HepG2 (cell line): ENCODE measurements around the gene NEDD4L. TPM values are rescaled to one million over a fixed set of nuclear protein-coding genes. Genes with fewer than 3 reads are reported as not detected.

Experiments used
- ATAC-seq: fragments of 200-7000 bp; cut with Tn5 transposase; 3 replicates; pipeline ENCODE4 v1.9.1; 2020; ENCODE audit warnings: mild to moderate bottlenecking, moderate library complexity
- BruUV-seq: library from RNA; stranded (reverse); fragments of 400-500 nt; replicated peaks from 2 replicates; lab custom pipeline; 2021; lab: Mats Ljungman, UMichigan
- CTCF ChIA-PET: fragments of 300-600 bp; formaldehyde crosslinking; extraction: SDS; loops from one replicate; lab custom pipeline; 2021; ENCODE audit warnings: low total read pairs, inconsistent platforms, low intra/inter-chr PET ratio; lab: Yijun Ruan, JAX
- POLR2A ChIA-PET: fragments of 350-600 bp; sonication (Branson Sonifier 250); formaldehyde crosslinking; loops from one replicate; lab custom pipeline; 2020; ENCODE audit warnings: antibody characterized with exemption, inconsistent platforms; lab: Yijun Ruan, JAX
- DNase-seq: peaks from one replicate; pipeline ENCODE4 v3.0.0-alpha.2; 2015; ENCODE audit warnings: low spot score
- FAIRE-seq: peaks from 3 replicates; lab custom pipeline; 2011; peaks lifted over from hg19 to GRCh38; lab: Jason Lieb, UNC
- H2AFZ ChIP-seq: one replicate; pipeline ENCODE4 v1.6.1; 2011; ENCODE audit warnings: low read length, inconsistent platforms
- H3K27ac ChIP-seq: fragments of 300-600 bp; 3 replicates; pipeline ENCODE4 v1.8.0; 2011; ENCODE audit warnings: mixed run types, mild to moderate bottlenecking, mixed read lengths, low read length, inconsistent platforms; ENCODE audit not compliant: insufficient read depth; ENCODE audit errors: extremely low read length
- H3K27me3 ChIP-seq, 2 experiments: fragments of 200-600 bp in 1 of 2; 2 replicates in 1 of 2; 3 replicates in 1 of 2; pipeline versions ENCODE4 v1.6.0 to v1.8.0; 2011; ENCODE audit warnings: low read length in 2 of 2, mild to moderate bottlenecking in 2 of 2, moderate library complexity in 2 of 2, inconsistent platforms in 1 of 2; ENCODE audit not compliant: insufficient read depth in 2 of 2, control insufficient read depth in 1 of 2
- H3K36me3 ChIP-seq, 2 experiments: fragments of 200-600 bp in 1 of 2; replicated peaks in 1 of 2; 2 replicates in 1 of 2; 3 replicates in 1 of 2; pipeline versions ENCODE4 v1.5.1 to v1.8.0; 2011; ENCODE audit warnings: low read length in 2 of 2, inconsistent platforms in 1 of 2; ENCODE audit not compliant: insufficient read depth in 2 of 2, control insufficient read depth in 1 of 2
- H3K4me1 ChIP-seq: 2 replicates; pipeline ENCODE4 v1.5.1; 2012; ENCODE audit warnings: low read length, inconsistent platforms; ENCODE audit not compliant: insufficient read depth
- H3K4me2 ChIP-seq: 2 replicates; pipeline ENCODE4 v1.6.0; 2011; ENCODE audit warnings: low read depth, low read length, inconsistent platforms
- H3K4me3 ChIP-seq, 3 experiments: fragments of 200-600 bp in 1 of 3; sonication (generic), shearing (Covaris generic) in 1 of 3; replicated peaks in 1 of 3; 2 replicates each; pipeline ENCODE4 v1.5.1; 2011 to 2016; ENCODE audit warnings: low read length in 3 of 3, inconsistent platforms in 2 of 3, low read depth in 2 of 3, mild to moderate bottlenecking in 2 of 3, control low read depth in 1 of 3, mixed read lengths in 1 of 3; ENCODE audit not compliant: insufficient read depth in 1 of 3
- H3K79me2 ChIP-seq: one replicate; pipeline ENCODE4 v1.6.1; 2011; ENCODE audit warnings: low read length, inconsistent platforms; ENCODE audit not compliant: insufficient read depth
- H3K9ac ChIP-seq: 2 replicates; pipeline ENCODE4 v1.6.0; 2011; ENCODE audit warnings: mild to moderate bottlenecking, low read depth, low read length, inconsistent platforms; ENCODE audit not compliant: insufficient read depth
- H3K9me3 ChIP-seq: 2 replicates; pipeline ENCODE4 v1.5.1; 2012; ENCODE audit warnings: mild to moderate bottlenecking, low read length
- H4K20me1 ChIP-seq: 2 replicates; pipeline ENCODE4 v1.6.0; 2011; ENCODE audit warnings: inconsistent platforms, mild to moderate bottlenecking, low read length, moderate library complexity; ENCODE audit not compliant: insufficient read depth
- HOMEZ ChIP-seq: IDR thresholded peaks from 2 replicates; pipeline ENCODE4 v1.6.1; 2016; ENCODE audit warnings: low read depth
- LRRFIP1 ChIP-seq: sonication (generic); formaldehyde crosslinking; conservative IDR thresholded peaks from 2 replicates; pipeline ENCODE4 v1.4.0; 2020; ENCODE audit warnings: missing genetic modification reagents
- RBM22 ChIP-seq: fragments of 200-400 bp; formaldehyde crosslinking; optimal IDR thresholded peaks from 2 replicates; pipeline ENCODE3; 2017; ENCODE audit warnings: mild to moderate bottlenecking, low read length, moderate library complexity
- USF2 ChIP-seq, 2 experiments: sonication (generic) in 1 of 2; formaldehyde crosslinking in 1 of 2; IDR thresholded peaks; 2 replicates each; pipeline versions ENCODE4 v1.5.1 to v1.6.1; 2011 to 2020; ENCODE audit warnings: borderline replicate concordance in 1 of 2, low read depth in 1 of 2, low read length in 1 of 2, mild to moderate bottlenecking in 1 of 2, missing genetic modification reagents in 1 of 2, moderate library complexity in 1 of 2
- YY1 ChIP-seq: IDR thresholded peaks from 2 replicates; pipeline ENCODE4 v1.6.1; 2011; ENCODE audit warnings: low read length, low read depth, moderate library complexity, mild to moderate bottlenecking; ENCODE audit not compliant: insufficient read depth, insufficient replicate concordance
- ZSCAN12 ChIP-seq: sonication (generic); formaldehyde crosslinking; IDR thresholded peaks from 2 replicates; pipeline ENCODE4 v1.9.0; 2021; ENCODE audit warnings: mild to moderate bottlenecking, missing genetic modification reagents
- WGBS: methylation state at CpG from one replicate; pipeline ENCODE4 v1.1.6; 2017; ENCODE audit warnings: low lambda C conversion rate; 5-methylcytosine and 5-hydroxymethylcytosine counted together
- in situ Hi-C: cut with HindIII; loops from 2 replicates; pipeline ENCODE4 v1.10.0; 2017; ENCODE audit warnings: low pct_unique_long_range_greater_than_20kb; ENCODE audit not compliant: extremely low pct_ligation_motif_present
- intact Hi-C: fragments of 100-400 bp; cut with micrococcal nuclease; formaldehyde crosslinking; loops from one replicate; pipeline ENCODE4 v1.10.0; 2022; ENCODE audit not compliant: unreplicated experiment
- polyA plus RNA-seq, 8 experiments: library from polyadenylated mRNA; depleted of rRNA in 3 of 8; stranded (reverse) in 7 of 8; unstranded in 1 of 8; fragments of >200 nt; fragmentation: Illumina TruSeq in 4 of 8; extraction: Trizol in 4 of 8; gene quantifications; 2 replicates each; pipeline versions ENCODE4 v1.2.1 to v1.2.3, GENCODE V29; 2011 to 2016; ENCODE audit warnings: low read depth in 4 of 8, missing spikeins in 1 of 8, mixed read lengths in 1 of 8; ENCODE audit not compliant: insufficient read depth in 1 of 8
- total RNA-seq, 5 experiments: library from RNA; depleted of rRNA; stranded (reverse); fragments of >200 nt; fragmentation: Illumina TruSeq; extraction: Trizol; gene quantifications; 2 replicates each; pipeline ENCODE4 v1.2.3, GENCODE V29; 2016; ENCODE audit warnings: low read depth in 1 of 5

NEDD4L gene
- total and polyA plus RNA-seq, 2 of the 13 experiments (the other 11 are each of a cell fraction or from before 2014, with no cell fraction given): 168 to 390 TPM

GRCh38 chr18:58344080-58344670 is 300.1 kb downstream of the NEDD4L start:
- CTCF ChIA-PET: no interaction called here
- 93% methylated on average over 1 of the region's 3 CpGs for WGBS
- H3K4me2 ChIP-seq: no peak overlapping the region
- no peak overlapping the region for H3K9ac ChIP-seq
- no peak overlapping the region for H3K27ac ChIP-seq
- POLR2A ChIA-PET: no interaction called here
- DNase-seq: no peak
- no peaks in the 10 kb centered on the region for H3K4me1 ChIP-seq
- no peak overlapping the region for H3K4me3 ChIP-seq
- in situ Hi-C loops: no loop called here
- no TSS peak for BruUV-seq
- intact Hi-C loops: no loop called here
- no peaks in the 10 kb centered on the region for H3K27me3 ChIP-seq
- no peaks in the 10 kb centered on the region for H3K9me3 ChIP-seq
- no peaks in the 10 kb centered on the region for H3K79me2 ChIP-seq
- no peak for FAIRE-seq
- peaks cover 4 to 66% of the 10 kb centered on the region in 2 experiments; a peak in 4 of 5 replicates for H3K36me3 ChIP-seq
- no peak for TF ChIP-seq HOMEZ
- no peak for TF ChIP-seq YY1
- TF ChIP-seq USF2 (IDR thresholded peaks at IDR 0.05; ENCODE audit: low read depth, low read length): no peak
- TF ChIP-seq USF2 (CRISPR knock-in tag; IDR thresholded peaks at IDR 0.05; ENCODE audit: borderline replicate concordance): no peak
- TF ChIP-seq RBM22: no peak
- no peak for TF ChIP-seq LRRFIP1
- TF ChIP-seq ZSCAN12 (CRISPR knock-in tag): no peak
- no peaks in the 10 kb centered on the region for H4K20me1 ChIP-seq
- no peak for ATAC-seq
- H2AFZ ChIP-seq: no peak overlapping the region
